Loucy (cell line): ENCODE data around the gene SPTB.

Source experiments
- H2AFZ ChIP-seq: fragments of 200-600 bp; sonication (generic); 2 replicates; pipeline ENCODE4 v1.6.0; 2016; ENCODE audit warnings: antibody characterized with exemption, mild to moderate bottlenecking, low read length, moderate library complexity
- H3F3A ChIP-seq: fragments of 200-600 bp; 2 replicates; pipeline ENCODE4 v1.6.0; 2016; ENCODE audit warnings: antibody characterized with exemption, low read depth, mild to moderate bottlenecking
- H3K27me3 ChIP-seq: fragments of 200-600 bp; sonication (generic); 2 replicates; pipeline ENCODE4 v1.6.1; 2014; ENCODE audit warnings: low read length, mild to moderate bottlenecking; ENCODE audit not compliant: insufficient read depth, poor library complexity, severe bottlenecking
- H3K36me3 ChIP-seq: fragments of 200-600 bp; sonication (generic); 2 replicates; pipeline ENCODE4 v1.6.1; 2016; ENCODE audit warnings: low read length; ENCODE audit not compliant: insufficient read depth
- H3K4me1 ChIP-seq: fragments of 200-600 bp; sonication (generic); 2 replicates; pipeline ENCODE4 v1.5.1; 2014; ENCODE audit warnings: low read length, mild to moderate bottlenecking; ENCODE audit not compliant: insufficient read depth, poor library complexity, severe bottlenecking
- H3K4me2 ChIP-seq: fragments of 200-600 bp; sonication (generic); 2 replicates; pipeline ENCODE4 v1.6.0; 2014; ENCODE audit warnings: antibody characterized with exemption, low read length, low read depth, mild to moderate bottlenecking; ENCODE audit not compliant: poor library complexity, severe bottlenecking
- H3K4me3 ChIP-seq: fragments of 200-600 bp; sonication (generic); 2 replicates; pipeline ENCODE4 v1.5.1; 2014; ENCODE audit warnings: low read length, mild to moderate bottlenecking, mixed read lengths; ENCODE audit not compliant: poor library complexity, severe bottlenecking
- H3K79me2 ChIP-seq: fragments of 200-600 bp; sonication (generic); 2 replicates; pipeline ENCODE4 v1.6.1; 2014; ENCODE audit warnings: low read length; ENCODE audit not compliant: insufficient read depth
- H3K9ac ChIP-seq: fragments of 200-600 bp; sonication (generic); 2 replicates; pipeline ENCODE4 v1.6.0; 2014; ENCODE audit warnings: mild to moderate bottlenecking, low read depth, low read length, moderate library complexity; ENCODE audit not compliant: poor library complexity, severe bottlenecking
- H3K9me2 ChIP-seq: fragments of 200-600 bp; sonication (generic); replicated peaks from 2 replicates; pipeline ENCODE4 v1.6.1; 2016; ENCODE audit warnings: low read depth, low read length, mixed read lengths
- H3K9me3 ChIP-seq: fragments of 200-600 bp; sonication (generic); 2 replicates; pipeline ENCODE4 v1.6.1; 2014; ENCODE audit warnings: mild to moderate bottlenecking, antibody characterized with exemption, low read length, low read depth; ENCODE audit not compliant: insufficient read depth
- H4K20me1 ChIP-seq: fragments of 200-600 bp; sonication (generic); 2 replicates; pipeline ENCODE4 v1.6.0; 2014; ENCODE audit warnings: antibody characterized with exemption, low read length, mild to moderate bottlenecking; ENCODE audit not compliant: insufficient read depth, poor library complexity, severe bottlenecking
- CTCF ChIP-seq: fragments of 200-600 bp; sonication (generic); conservative IDR thresholded peaks from 2 replicates; pipeline ENCODE4 v1.5.1; 2014; ENCODE audit warnings: mild to moderate bottlenecking, antibody characterized with exemption, low read length
- EZH2phosphoT487 ChIP-seq: fragments of 200-600 bp; IDR thresholded peaks from 2 replicates; pipeline ENCODE4 v1.6.1; 2018; ENCODE audit warnings: antibody characterized with exemption, mild to moderate bottlenecking, moderate library complexity, borderline replicate concordance

Gene SPTB

GRCh38 chr14:64765740-64766302, 113.9 kb downstream of the SPTB start:
- TF ChIP-seq CTCF (no peak), EZH2phosphoT487 (no peak)
- no peaks in the 10 kb centered on the region for H3K9me3 ChIP-seq
- H3K36me3 ChIP-seq: no peaks in the 10 kb centered on the region
- no peak overlapping the region for H3K4me3 ChIP-seq
- no peaks in the 10 kb centered on the region for H3K9me2 ChIP-seq
- H2AFZ ChIP-seq: no peak overlapping the region
- H3K4me2 ChIP-seq: no peak overlapping the region
- peaks cover 29% of the 10 kb centered on the region for H3K4me1 ChIP-seq
- no peaks in the 10 kb centered on the region for H3K27me3 ChIP-seq
- H3F3A ChIP-seq: no peaks in the 10 kb centered on the region
- H3K79me2 ChIP-seq: no peaks in the 10 kb centered on the region
- H4K20me1 ChIP-seq: no peaks in the 10 kb centered on the region
- no peak overlapping the region for H3K9ac ChIP-seq

GRCh38 chr14:64764641-64765520, 114.8 kb downstream of the SPTB start:
- Histone ChIP-seq H3K9ac (no peak overlapping the region), H3K4me1 (peaks cover 29% of the 10 kb centered on the region), H2AFZ (peak overlapping the region; percentile 69), H3K4me3 (no peak overlapping the region), H4K20me1 (no peaks in the 10 kb centered on the region), H3K9me2 (no peaks in the 10 kb centered on the region), H3K9me3 (no peaks in the 10 kb centered on the region), H3K36me3 (no peaks in the 10 kb centered on the region), H3K79me2 (no peaks in the 10 kb centered on the region), H3K27me3 (no peaks in the 10 kb centered on the region), H3F3A (no peaks in the 10 kb centered on the region), H3K4me2 (peak overlapping the region; percentile 51)
- no peak for TF ChIP-seq EZH2phosphoT487
- TF ChIP-seq CTCF: peak; percentile 81

- Histone ChIP-seq H2AFZ (peak overlapping the region; percentile 69), H3K4me3 (no peak overlapping the region), H3K4me1 (peaks cover 29% of the 10 kb centered on the region), H3K9ac (no peak overlapping the region), H4K20me1 (no peaks in the 10 kb centered on the region), H3F3A (no peaks in the 10 kb centered on the region), H3K9me2 (no peaks in the 10 kb centered on the region), H3K9me3 (no peaks in the 10 kb centered on the region), H3K36me3 (no peaks in the 10 kb centered on the region), H3K4me2 (peak overlapping the region; percentile 51), H3K27me3 (no peaks in the 10 kb centered on the region), H3K79me2 (no peaks in the 10 kb centered on the region)
- TF ChIP-seq CTCF: peak; percentile 68
- no peak for TF ChIP-seq EZH2phosphoT487
Measured at GRCh38 chr14:64763801-64764621, 115.7 kb downstream of the SPTB start.
